ENCODE measurements around the gene FYB1.

The FYB1 gene

DNA sequence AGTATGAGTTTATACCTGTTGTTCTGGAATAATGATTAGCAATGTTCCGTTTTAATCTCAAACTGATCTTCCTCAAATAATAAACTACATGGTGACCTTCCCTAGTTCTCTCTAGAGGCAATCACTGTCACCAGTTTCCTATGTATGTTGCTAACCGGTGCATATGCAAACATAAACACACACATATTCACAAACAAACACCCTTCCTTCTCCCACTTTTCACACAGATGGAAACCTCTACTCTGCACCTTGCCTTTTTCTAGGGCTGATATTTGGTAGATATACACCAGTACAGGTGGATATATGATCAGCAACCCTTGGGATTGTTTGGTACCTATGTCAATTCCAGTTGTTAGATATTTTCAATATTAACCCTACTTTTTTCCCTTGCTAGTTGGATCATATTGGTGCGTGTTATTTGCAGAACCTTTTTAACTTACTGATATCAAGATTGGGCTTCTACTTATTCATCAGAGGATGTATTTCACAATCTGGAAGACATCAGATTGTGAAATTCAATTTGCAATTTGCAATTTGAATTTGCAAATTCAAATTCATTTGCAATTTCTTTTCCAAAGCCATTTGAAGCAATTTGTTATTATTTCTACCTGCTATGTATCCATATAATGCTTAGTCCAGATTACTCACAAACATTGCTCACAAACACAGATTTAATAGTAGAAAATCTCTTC, 12.6 kb downstream of the FYB1 start:
- no peak for DNase-seq (ENCODE audit: low spot score)

- no peak for DNase-seq (ENCODE audit: low spot score)
Observed at GRCh38 chr5:39205550-39205949, 13.8 kb downstream of the FYB1 start.

- no peak for DNase-seq (ENCODE audit: low spot score)
Observed at GRCh38 chr5:39203951-39204350, 15.4 kb downstream of the FYB1 start.

DNA sequence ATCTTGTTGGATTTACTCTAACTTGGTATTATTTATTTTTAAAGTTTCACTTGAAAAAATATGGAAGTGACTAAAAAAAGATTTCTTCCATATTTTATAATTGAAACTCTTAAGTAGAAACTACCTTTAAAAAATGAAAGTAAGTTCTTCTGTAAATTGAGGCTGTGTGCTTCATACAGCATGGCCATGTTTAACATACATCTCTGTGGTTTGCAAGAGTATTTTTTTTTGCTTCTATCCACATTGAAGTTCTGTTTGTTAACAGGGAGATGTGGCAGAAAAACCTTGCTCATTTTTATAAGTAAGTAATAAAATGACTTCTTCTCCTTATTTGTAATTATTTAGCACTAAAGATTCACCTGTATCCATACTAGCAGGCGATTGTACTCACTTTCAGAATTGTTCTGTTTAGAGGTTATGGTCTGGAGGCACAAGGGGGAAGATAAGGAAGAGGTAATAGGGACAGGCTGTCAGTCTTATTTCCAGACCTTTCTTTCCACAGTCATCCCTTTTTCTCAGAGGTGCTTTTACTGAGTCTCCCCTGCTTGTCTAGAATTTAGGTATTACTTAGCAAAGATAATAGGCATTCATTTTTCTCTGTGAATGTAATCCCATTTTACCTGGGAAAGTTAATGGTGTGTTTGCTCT, 16.0 kb downstream of the FYB1 start:
- no peak for DNase-seq (ENCODE audit: low spot score)

GRCh38 chr5:39202597-39203274, 16.6 kb downstream of the FYB1 start:
- no peak for DNase-seq (ENCODE audit: low spot score)

GRCh38 chr5:39201781-39202596, 17.4 kb downstream of the FYB1 start:
- no peak for DNase-seq (ENCODE audit: low spot score)

GRCh38 chr5:39201160-39201780, 18.1 kb downstream of the FYB1 start:
- DNase-seq (ENCODE audit: low spot score): no peak

DNA sequence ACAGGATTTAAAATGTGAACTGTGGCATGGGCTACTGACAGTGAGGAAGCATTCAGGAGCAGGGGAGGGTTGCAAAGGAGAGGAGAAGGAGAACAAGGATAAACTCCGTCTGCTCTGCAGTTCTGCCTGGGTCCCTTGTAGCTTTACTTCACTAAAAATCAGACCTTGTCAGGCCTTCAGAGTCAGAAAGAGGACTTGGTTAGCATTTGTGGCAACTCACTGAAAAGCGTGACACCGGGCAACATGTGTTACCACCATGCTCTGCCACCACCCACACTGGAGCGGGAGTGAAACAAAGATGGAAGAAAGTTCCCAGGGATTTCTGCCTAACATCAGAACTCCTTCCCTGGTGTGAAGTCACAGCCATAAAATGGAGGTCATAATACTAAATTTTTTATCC, 19.3 kb downstream of the FYB1 start:
- no peak for DNase-seq (ENCODE audit: low spot score)

DNA sequence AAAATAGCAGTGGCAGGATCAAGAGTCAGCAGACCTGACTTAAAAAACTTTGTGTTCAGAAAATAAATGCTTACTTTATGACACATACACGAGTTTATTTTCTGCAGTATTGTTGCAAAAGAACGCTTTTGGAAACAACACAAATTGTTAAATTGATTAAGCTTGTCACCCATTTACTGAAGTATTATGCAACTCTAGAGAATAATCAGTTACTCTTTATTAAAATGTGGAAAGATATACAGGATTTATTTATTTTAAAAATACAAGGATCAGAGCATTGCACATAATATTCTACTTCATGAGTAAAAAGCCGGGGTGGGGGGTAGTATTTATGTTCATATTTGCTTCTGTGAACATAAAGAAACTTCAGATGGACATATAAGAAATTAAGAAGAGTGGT, 20.0 kb downstream of the FYB1 start:
- no peak for DNase-seq (ENCODE audit: low spot score)

DNA sequence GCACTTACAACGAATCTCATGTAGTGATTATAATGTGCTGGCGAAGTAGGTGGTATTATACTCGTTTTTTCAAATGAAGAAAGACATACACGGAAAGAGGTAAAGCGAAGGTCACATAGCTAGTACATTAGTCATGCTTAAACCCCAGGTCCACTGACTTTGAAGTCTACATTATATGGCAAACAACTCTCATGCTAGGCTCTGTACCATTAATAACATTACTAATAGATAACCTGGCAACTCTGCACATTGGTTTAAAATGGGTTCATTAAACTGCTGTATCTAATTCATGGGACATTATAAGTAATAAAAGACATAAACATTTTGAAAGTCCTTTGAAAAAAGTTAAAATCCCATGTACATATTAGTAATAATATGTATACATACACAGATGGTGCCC, 21.2 kb downstream of the FYB1 start:
- no peak for DNase-seq (ENCODE audit: low spot score)

DNA sequence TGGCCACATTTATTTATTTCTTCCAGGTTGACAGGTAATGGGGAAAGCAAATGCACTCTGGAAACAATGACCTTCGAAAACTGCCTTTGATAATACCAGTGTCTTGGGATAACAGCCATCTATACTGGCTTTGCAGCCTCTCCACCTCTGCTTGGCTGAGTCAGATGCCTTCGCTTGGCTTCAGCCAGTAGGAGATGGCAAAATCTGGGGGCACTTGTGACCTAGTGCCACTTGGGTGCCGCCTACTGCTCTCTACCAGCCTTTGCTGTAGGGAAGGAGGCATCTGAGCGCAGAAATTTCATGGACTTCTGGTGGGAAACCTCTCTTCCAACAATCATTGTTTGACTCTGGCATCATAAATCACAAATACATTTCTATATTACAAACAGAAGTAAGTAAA, 21.8 kb downstream of the FYB1 start:
- no peak for DNase-seq (ENCODE audit: low spot score)

DNA sequence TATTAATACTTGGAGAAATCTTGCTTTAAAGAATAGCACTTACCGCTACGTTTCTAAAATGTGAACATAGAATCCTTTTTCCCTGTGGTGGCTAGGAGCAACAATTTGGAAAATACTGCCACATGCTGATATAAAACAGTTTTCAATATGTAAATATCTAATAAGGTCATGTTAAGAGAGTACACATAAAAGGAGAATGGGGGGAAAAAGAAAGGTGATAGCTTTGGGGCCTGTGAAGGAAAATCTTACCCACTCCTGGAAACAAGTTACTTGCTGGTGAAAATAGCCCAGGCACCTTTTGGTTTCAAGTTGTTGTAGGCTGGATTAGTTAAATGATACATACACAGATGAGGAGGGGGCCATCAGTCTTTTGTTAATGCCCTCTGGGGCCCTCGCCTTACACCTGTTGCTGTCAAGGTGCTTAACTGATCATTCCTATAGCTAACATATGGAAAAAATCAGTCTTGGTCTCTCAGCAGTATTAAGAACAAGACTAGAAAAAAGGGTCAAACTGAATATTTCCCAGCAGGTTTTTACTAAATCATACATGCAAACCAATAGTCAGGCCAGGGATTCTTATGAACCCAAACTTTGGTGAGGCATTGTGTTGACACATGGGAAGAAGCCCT, 24.1 kb downstream of the FYB1 start:
- DNase-seq (ENCODE audit: low spot score): no peak

- no peak for DNase-seq (ENCODE audit: low spot score)
Observed at GRCh38 chr5:39194466-39195136, 24.8 kb downstream of the FYB1 start.

- no peak for DNase-seq (ENCODE audit: low spot score)
Observed at GRCh38 chr5:39193553-39194465, 25.6 kb downstream of the FYB1 start.

- no peak for DNase-seq (ENCODE audit: low spot score)
Observed at GRCh38 chr5:39192450-39193160, 26.8 kb downstream of the FYB1 start.

- no peak for DNase-seq (ENCODE audit: low spot score)
Observed at GRCh38 chr5:39191216-39191615, 28.1 kb downstream of the FYB1 start.

DNA sequence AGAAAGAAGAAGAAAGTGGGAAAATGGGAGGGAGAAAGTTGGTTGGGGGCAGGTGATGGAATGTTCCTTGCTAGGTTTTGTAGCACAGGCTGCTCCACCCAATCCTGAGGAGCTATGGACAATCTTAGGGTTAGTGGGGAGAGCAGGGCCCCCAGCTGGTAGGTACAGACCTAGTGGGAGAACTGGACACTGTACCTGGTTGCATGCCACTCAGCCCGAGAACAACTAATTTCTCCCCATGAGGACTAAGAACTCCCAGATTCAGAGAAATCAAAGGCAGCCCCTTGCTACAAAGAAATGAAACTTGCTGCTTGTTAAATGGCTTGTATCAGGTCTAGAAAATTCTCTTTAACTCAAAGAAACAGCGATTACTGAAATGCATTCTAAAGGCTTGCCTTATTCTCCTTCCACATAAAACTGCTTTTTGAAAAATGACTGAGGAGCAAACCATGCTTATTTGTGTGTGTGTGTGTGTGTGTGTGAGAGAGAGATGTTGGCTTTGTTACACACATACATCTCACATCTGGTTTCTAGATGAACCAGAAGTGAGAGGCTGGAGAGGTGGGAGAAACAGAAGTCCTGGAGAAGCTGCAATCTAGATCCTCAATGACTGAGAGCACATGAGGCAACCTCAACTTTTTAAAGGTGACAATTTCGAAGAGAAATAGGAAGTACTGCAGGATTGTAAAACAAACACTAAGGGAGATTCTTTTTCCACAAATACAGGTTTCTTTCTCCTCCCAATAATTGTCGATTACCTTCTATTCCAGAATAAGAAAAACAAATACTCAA, 28.9 kb downstream of the FYB1 start:
- no peak for DNase-seq (ENCODE audit: low spot score)

DNA sequence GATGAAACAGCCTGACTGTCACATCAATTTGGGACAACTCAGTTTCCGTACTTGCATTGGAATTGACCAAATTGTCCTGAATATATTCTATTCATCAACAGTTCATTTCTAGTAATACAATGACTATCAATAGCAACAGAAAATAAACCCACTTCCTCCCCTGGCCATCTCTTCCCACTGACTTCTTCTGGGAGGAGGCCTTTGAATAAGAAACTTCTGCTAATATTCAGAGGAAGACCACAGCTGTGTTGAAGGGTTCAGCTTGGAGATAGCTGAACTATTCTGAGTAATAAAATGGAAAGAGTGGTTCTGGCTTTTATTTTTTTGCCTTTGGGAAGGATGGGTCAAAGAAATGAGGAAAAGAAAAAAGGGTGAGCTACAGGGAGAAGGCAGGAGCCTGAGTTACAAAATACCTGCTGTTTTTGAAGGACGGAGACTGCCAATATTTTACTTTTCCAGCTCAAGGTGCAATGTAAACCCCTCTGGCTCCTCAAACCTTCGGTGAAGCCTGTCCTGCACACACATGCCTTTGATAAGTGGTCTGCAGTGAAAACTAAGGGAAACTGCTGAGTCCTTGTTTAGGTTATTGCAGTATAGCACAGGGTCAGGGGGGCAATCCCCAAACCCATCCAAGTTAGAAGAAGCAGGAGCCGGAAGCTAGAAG, 29.9 kb downstream of the FYB1 start:
- DNase-seq (ENCODE audit: low spot score): no peak
